ENCODE results near the gene CKMT1A. TPM values are rescaled to one million over a fixed set of nuclear protein-coding genes. Genes with fewer than 3 reads are reported as not detected.
"Not testable (repeated sequence)": the region's sequence is repeated elsewhere in the genome, so short reads cannot be mapped to it uniquely, and the experiment has no call there.

Gene CKMT1A
- total and polyA plus RNA-seq, 2 experiments from 2014 or later = 1.4 to 5.9 TPM

GRCh38 chr15:43702174-43702573 is 8.5 kb downstream of the CKMT1A start:
- TF ChIP-seq, protein P1, sequence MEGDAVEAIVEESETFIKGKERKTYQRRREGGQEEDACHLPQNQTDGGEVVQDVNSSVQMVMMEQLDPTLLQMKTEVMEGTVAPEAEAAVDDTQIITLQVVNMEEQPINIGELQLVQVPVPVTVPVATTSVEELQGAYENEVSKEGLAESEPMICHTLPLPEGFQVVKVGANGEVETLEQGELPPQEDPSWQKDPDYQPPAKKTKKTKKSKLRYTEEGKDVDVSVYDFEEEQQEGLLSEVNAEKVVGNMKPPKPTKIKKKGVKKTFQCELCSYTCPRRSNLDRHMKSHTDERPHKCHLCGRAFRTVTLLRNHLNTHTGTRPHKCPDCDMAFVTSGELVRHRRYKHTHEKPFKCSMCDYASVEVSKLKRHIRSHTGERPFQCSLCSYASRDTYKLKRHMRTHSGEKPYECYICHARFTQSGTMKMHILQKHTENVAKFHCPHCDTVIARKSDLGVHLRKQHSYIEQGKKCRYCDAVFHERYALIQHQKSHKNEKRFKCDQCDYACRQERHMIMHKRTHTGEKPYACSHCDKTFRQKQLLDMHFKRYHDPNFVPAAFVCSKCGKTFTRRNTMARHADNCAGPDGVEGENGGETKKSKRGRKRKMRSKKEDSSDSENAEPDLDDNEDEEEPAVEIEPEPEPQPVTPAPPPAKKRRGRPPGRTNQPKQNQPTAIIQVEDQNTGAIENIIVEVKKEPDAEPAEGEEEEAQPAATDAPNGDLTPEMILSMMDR (IDR thresholded peaks at IDR 0.05; ENCODE audit: low read depth, low read length) = no peak
- Histone ChIP-seq H3K9me3 (ENCODE audit: low read depth) (no peaks in the 10 kb centered on the region), H3K27ac (no peak overlapping the region), H3K4me3 (no peak overlapping the region), H3K36me3 (no peaks in the 10 kb centered on the region), H3K27me3 (no peaks in the 10 kb centered on the region), H3K4me1 (ENCODE audit: low read depth) (no peaks in the 10 kb centered on the region)
- DNase-seq (ENCODE audit: low read depth in 1 of 2, low spot score in 1 of 2) = no peak

DNA sequence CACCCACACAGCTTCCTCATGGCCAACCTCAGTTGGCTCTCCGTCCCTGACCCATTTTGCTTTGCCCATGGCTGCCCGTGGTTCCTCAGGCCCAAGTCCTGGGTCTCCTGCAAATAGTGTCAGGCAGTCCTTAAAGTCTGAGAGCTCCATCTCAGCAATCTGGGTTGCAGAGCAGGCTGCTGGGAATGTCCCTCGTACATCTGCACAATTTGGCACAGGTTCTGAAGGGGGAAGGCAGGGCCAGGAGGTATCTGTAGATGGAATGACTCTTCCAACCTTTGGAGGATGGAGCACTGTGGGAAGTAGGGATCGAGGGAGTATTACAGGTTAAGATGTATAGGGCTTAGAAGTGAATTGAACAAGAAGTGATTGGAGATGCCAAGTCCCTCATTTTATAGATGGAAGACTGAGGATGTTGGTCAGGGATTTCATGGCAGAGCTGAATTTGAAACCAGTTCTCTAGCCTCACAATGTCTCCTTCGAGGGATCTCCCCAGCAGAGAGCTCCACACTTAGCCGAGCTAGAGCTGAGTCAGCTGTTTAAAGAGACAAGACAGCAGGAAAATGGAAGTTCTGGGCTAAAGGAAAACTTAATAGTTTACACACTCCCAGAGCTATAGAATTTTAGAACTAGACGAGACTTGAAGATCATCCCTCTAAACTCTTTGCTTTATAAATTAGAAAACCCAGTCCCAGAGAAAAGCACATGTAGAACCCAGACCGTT is 9.2 kb downstream of the CKMT1A start:
- Histone ChIP-seq H3K27me3 (no peaks in the 10 kb centered on the region), H3K9me3 (ENCODE audit: low read depth) (no peaks in the 10 kb centered on the region), H3K4me1 (ENCODE audit: low read depth) (no peaks in the 10 kb centered on the region), H3K36me3 (no peaks in the 10 kb centered on the region), H3K27ac (no peak overlapping the region), H3K4me3 (no peak overlapping the region)
- DNase-seq (ENCODE audit: low read depth in 1 of 2, low spot score in 1 of 2) = no peak
- TF ChIP-seq, protein P1 (IDR thresholded peaks at IDR 0.05; ENCODE audit: low read depth, low read length) = no peak

- H3K9me3 ChIP-seq (ENCODE audit: low read depth); H3K4me1 ChIP-seq (ENCODE audit: low read depth); DNase-seq (ENCODE audit: low read depth in 1 of 2, low spot score in 1 of 2); H3K27ac ChIP-seq; H3K36me3 ChIP-seq; H3K27me3 ChIP-seq; H3K4me3 ChIP-seq: not testable (repeated sequence)
Observed at GRCh38 chr15:43710431-43711131, 16.9 kb downstream of the CKMT1A start.

DNA sequence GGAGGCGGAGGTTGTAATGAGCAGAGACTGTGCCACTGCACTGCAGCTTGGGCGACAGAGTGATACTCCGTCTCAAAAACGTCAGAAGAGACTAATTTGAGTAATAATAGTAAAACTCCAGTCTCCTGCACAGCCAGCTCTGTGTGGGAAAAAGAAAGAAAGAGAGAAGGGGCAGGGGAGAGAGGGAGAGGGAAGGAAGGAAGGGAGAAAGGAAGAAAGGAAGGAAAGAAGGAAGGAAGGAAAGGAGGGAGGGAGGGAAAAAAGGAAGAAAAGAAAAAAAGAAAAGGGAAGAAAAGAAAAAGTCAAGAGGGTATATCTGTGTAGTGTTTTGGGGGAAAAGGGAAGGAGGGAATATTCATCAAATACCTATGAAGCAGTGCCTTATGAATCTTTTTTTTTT is 29.5 kb downstream of the CKMT1A start:
- no peak overlapping the region for H3K27ac ChIP-seq
- TF ChIP-seq, protein P1 (IDR thresholded peaks at IDR 0.05; ENCODE audit: low read depth, low read length) = no peak
- no peak for DNase-seq (ENCODE audit: low read depth in 1 of 2, low spot score in 1 of 2)

DNA sequence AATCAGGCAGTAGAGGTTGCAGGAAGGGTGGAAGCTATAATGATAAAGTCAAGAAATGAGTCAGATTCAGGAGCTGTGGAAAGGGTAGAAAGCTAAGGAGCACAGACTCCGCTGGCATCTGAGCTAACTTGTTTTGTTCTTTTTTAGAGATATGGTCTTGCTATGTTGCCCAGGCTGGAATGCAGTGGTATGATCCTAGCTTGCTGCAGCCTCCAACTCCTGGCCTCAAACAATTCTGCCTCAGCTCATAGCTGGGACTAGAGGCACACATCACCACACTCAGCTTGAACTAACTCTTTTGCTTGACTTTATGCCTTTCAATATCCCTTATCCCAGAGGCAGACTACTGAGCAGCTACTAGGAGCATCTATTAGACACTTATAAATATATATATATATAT is 32.6 kb downstream of the CKMT1A start:
- H3K36me3 ChIP-seq; DNase-seq (ENCODE audit: low read depth in 1 of 2, low spot score in 1 of 2); H3K9me3 ChIP-seq (ENCODE audit: low read depth); H3K4me3 ChIP-seq; H3K27me3 ChIP-seq; H3K27ac ChIP-seq; H3K4me1 ChIP-seq (ENCODE audit: low read depth): not testable (repeated sequence)

More for the DNA sequence above, 29.5 kb downstream of the CKMT1A start:
- no peak overlapping the region for H3K4me3 ChIP-seq
- no peaks in the 10 kb centered on the region for H3K36me3 ChIP-seq
- no peaks in the 10 kb centered on the region for H3K27me3 ChIP-seq
- H3K9me3 ChIP-seq (ENCODE audit: low read depth) = no peaks in the 10 kb centered on the region
- no peaks in the 10 kb centered on the region for H3K4me1 ChIP-seq (ENCODE audit: low read depth)

DNA sequence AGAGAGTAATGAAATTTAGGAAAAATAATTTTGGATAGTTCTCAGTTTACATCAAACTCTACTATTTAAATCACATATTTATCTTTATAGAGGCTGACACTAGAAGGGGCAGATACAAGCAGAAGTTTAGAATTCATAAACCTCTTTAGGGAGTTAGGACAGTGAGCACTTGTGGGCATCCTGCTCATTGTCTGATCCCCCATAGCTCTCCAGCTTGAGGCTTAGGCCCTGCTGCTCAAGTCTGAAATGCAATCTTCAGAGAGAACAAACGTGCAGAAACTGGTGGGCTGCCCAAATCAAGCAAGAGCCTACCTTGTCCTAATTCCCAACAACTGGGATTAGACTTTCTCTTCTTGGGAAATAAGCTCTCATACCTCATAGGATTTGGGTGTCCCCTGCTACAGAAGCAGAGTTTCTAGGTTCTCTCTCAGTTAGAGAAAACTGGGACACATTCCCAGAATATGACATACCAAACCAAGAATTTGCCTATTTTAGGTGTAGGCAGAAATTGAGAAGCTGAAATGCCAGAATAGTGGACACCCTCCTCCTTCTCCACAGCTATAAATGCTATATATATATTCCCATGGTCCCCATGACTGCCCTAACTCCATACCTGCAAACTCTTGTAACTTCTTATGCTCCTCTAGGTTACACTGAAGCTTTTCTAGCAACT is 34.5 kb downstream of the CKMT1A start:
- peak in 1 of 2 donors; percentile 11 for DNase-seq (ENCODE audit: low read depth in 1 of 2, low spot score in 1 of 2)
- H3K27me3 ChIP-seq; H3K9me3 ChIP-seq (ENCODE audit: low read depth); H3K36me3 ChIP-seq; H3K27ac ChIP-seq; H3K4me1 ChIP-seq (ENCODE audit: low read depth); H3K4me3 ChIP-seq: not testable (repeated sequence)

GRCh38 chr15:43735416-43735815 is 41.8 kb downstream of the CKMT1A start:
- Histone ChIP-seq H3K4me3 (no peak overlapping the region), H3K9me3 (ENCODE audit: low read depth) (no peaks in the 10 kb centered on the region), H3K4me1 (ENCODE audit: low read depth) (no peaks in the 10 kb centered on the region), H3K36me3 (no peaks in the 10 kb centered on the region), H3K27me3 (no peaks in the 10 kb centered on the region), H3K27ac (no peak overlapping the region)
- DNase-seq (ENCODE audit: low read depth in 1 of 2, low spot score in 1 of 2) = no peak
- TF ChIP-seq, protein P1 (IDR thresholded peaks at IDR 0.05; ENCODE audit: low read depth, low read length) = no peak

Measured in cardiac muscle cell (in vitro differentiated cells and primary cell).